SU-DHL-6 (cell line): ENCODE results near the gene SGIP1.

Experiments used
- EZH2phosphoT487 ChIP-seq: fragments of 200-600 bp; sonication (generic), shearing (Covaris generic); conservative IDR thresholded peaks from 2 replicates; pipeline ENCODE4 v1.6.1; 2018; ENCODE audit warnings: mild to moderate bottlenecking, antibody characterized with exemption, low read length, moderate library complexity, mixed read lengths
- TF ChIP-seq, protein P1 (sequence below): fragments of 200-600 bp; sonication (generic); IDR thresholded peaks from one replicate; pipeline ENCODE4 v1.5.1; 2017; ENCODE audit warnings: antibody characterized with exemption, mild to moderate bottlenecking, low read length, moderate library complexity; ENCODE audit not compliant: insufficient read depth, poor library complexity, severe bottlenecking

DNA sequence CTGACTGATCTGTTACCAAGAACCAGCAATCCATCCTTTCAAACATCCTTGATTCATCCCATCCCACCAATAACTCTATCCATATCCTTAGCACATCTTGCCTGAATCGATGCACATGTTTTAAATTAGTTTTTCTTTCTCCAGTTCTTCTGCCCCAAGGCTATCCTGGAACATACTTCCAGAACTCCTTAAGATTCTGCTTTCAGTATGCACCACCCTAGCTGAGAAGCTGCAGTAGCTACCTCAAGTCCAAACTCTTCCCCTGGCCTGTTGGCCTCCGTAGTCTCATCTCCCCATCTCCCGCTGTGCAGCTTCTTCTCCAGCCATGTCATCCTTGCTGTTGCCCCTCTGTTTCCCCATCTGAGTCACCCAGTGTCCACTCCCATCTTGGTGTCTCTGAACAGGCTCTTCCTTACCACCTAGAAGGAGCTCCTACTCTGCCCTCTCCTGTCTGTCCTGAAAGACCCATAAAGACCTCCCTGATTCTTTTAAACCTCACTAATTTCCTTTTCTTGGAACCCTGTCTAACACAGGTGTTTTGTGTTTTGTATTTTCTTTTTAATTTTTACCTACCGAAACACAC lies 108.0 kb downstream of the SGIP1 start:
- TF ChIP-seq, protein P1, sequence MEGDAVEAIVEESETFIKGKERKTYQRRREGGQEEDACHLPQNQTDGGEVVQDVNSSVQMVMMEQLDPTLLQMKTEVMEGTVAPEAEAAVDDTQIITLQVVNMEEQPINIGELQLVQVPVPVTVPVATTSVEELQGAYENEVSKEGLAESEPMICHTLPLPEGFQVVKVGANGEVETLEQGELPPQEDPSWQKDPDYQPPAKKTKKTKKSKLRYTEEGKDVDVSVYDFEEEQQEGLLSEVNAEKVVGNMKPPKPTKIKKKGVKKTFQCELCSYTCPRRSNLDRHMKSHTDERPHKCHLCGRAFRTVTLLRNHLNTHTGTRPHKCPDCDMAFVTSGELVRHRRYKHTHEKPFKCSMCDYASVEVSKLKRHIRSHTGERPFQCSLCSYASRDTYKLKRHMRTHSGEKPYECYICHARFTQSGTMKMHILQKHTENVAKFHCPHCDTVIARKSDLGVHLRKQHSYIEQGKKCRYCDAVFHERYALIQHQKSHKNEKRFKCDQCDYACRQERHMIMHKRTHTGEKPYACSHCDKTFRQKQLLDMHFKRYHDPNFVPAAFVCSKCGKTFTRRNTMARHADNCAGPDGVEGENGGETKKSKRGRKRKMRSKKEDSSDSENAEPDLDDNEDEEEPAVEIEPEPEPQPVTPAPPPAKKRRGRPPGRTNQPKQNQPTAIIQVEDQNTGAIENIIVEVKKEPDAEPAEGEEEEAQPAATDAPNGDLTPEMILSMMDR: no peak
- no peak for TF ChIP-seq EZH2phosphoT487
